SKM-1 treated with dmso at 0.1 percent for 144 hours (cell line): Measurements from ENCODE around the gene PVALB.
A peak's percentile ranks its signal among the peaks of the same experiment; 100 is the strongest.
"Not testable (repeated sequence)": the region's sequence is repeated elsewhere in the genome, so short reads cannot be mapped to it uniquely, and the experiment has no call there.

Experiments used
- DNase-seq: peaks from one replicate; lab custom pipeline; 2025; ENCODE audit not compliant: unreplicated experiment; lab: John Stamatoyannopoulos, UW

Gene PVALB

DNA sequence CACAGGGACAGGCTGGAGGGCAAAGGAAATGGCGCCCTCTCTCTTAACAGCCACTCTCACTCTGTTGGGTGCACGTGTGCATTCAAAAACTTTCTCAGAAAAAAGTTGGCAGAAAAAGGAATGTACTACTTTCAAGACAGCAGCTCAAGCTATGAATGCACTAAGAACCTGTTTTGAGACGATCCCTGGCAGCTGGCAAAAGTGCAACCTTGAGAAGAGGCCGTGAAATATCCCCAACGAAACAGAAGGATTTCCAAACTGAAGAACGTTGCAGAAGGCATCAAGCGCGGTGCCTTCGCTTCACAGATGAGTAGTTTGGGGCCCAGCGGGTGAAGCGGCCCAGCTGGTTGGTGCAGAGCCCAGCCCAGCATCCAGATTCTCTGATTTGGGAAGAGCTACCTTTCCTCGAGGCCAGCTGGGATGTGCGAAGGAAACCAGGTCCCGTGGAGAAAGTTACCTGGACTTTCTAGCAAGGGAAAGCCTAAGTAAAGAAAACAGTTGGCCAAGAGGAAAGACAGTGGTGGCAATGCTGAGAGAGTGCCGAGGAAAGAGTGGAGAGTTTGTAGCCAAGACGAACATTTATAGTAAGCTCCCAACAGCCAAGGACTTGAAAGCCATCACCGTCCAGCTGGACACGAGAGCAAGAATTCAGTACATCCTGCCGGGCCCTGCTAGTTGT is 57.2 kb downstream of the PVALB start:
- DNase-seq: no peak

DNA sequence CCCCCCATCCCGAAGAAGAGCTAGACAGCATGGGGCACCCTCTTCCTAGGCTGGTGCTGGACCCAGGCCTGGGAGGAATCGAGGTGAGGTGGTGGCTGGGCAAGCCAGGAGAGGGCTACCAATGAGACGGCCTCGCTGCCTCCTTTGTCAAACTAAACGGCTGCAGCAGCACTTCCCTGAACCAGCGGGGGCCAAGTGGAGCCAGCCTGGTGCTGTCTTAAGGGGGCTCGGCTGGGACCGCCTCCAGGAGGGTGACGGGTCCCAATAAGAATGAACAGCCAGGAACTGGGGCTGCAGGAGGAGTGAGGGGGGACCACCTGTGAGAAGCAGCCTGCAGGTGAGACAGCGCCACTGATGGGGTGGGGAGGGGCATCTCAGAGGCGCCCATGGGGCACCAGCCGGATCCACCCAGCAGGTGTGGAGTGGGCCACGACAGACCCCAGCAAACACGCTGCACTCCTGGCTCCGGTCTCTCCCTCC is 58.0 kb downstream of the PVALB start:
- no peak for DNase-seq

GRCh38 chr22:36757668-36758211 is 59.1 kb downstream of the PVALB start:
- peak; percentile 52 for DNase-seq

- no peak for DNase-seq
These were observed 59.8 kb downstream of the PVALB start for GRCh38 chr22:36756746-36757655.

DNA sequence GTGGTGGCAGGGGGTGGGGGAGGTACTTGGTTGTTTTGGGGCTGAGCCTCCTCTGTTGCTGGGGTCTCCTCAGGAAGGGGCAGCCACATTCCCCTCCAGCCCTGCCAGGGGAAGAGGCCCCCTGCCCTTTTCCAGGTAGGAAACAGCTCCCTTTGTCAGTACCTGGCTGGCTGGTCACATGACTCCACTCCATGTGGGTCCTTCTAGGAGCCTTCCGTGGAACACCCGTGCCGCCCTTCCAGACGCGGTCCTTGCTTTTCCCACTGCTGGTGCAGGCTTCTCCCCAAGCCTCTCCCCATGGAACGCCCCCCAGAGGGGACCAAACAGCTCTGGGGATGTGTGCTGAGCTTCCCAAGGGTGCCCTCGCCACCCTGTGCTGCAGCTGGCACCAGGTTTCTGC is 60.8 kb downstream of the PVALB start:
- DNase-seq: no peak

DNA sequence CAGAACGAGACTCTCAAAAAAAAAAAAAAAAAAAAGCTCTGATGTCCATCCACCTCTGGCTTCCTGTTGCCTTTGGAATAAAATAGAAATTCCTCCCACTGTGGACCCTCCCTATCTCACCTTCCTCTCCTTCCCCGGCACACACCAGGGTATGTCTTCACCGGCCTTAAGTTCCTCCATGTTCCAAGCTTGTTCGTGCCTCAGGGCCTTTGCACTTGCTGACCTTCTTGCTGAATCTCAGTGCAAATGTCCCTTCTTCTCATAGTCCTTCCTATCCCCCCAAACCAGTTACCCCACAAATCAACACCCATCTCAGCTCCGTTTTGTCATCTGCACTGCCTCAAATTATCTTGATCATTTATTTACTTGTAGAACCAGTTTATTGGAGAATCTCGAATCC is 61.5 kb downstream of the PVALB start:
- no peak for DNase-seq

GRCh38 chr22:36754881-36755280 is 62.0 kb downstream of the PVALB start:
- DNase-seq: not testable (repeated sequence)

- no peak for DNase-seq
These were observed 62.9 kb downstream of the PVALB start for GRCh38 chr22:36753916-36754315.

DNA sequence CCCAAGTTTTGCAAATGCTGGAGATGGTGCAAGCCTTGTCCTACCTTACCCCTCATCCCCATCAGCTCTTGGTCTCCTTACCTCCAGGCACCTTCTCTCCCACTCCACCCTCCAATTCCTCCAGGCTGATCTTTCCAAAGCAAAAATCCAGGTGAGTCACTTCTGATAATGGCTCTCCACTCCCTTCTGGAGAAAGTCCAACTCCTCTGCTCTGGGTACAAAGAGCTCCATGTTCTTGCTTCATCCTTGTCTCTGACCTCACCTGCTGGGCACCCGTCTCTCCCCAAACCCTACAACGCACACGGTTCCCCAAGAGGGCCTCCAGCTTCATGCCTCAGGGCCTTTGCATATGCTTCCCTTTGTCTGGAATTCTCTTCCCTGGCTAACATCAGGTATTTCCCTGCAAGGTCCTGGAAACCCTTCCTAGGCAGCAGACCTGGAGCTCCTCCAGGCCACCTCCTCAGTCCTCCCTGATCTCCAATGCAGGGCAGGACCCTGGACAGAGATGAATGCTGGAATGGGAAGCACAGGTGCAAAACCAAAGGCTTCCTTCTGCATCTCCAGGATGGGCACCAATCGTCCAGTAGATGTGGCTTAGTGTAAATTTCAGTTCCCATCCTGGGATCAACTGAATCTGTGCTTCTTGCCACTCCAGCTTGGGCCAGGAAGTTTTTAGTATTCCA is 63.6 kb downstream of the PVALB start:
- no peak for DNase-seq
